SK-N-SH treated with all-trans-retinoic acid at 6 μM for 48 hours (cell line): ENCODE results near the gene MALRD1.

Experiments used
- GLIS3 ChIP-seq: fragments of 250-450 bp; sonication (Bioruptor Pico); IDR thresholded peaks from 2 replicates; pipeline ENCODE4 v1.5.0; 2020; ENCODE audit warnings: mild to moderate bottlenecking, moderate library complexity
- ZFP30 ChIP-seq: fragments of 450-650 bp; formaldehyde crosslinking; IDR thresholded peaks from 2 replicates; pipeline ENCODE4 v1.5.0; 2022; ENCODE audit warnings: mild to moderate bottlenecking, moderate library complexity
- ZNF565 ChIP-seq: fragments of 450-650 bp; formaldehyde crosslinking; conservative IDR thresholded peaks from 2 replicates; pipeline ENCODE4 v1.5.0; 2020; ENCODE audit warnings: low read depth, mild to moderate bottlenecking, moderate library complexity
- TF ChIP-seq, protein P1 (sequence below): fragments of 250-450 bp; sonication (Bioruptor Pico); IDR thresholded peaks from 2 replicates; pipeline ENCODE4 v1.5.1; 2020; ENCODE audit warnings: low read depth, mild to moderate bottlenecking, moderate library complexity
- TF ChIP-seq, protein P2 (sequence below): fragments of 250-450 bp; sonication (Bioruptor Pico); IDR thresholded peaks from 2 replicates; pipeline ENCODE4 v1.5.0; 2020; ENCODE audit warnings: mild to moderate bottlenecking, moderate library complexity
- TF ChIP-seq, protein P3 (sequence below): fragments of 250-450 bp; sonication (Bioruptor Pico); IDR thresholded peaks from 2 replicates; pipeline ENCODE4 v1.8.0; 2021; ENCODE audit warnings: low read depth, mild to moderate bottlenecking, moderate library complexity, borderline replicate concordance
- TF ChIP-seq, protein P4 (sequence below): fragments of 250-450 bp; sonication (Bioruptor Pico); IDR thresholded peaks from 2 replicates; pipeline ENCODE4 v1.8.0; 2020; ENCODE audit warnings: mild to moderate bottlenecking, moderate library complexity, borderline replicate concordance

DNA sequence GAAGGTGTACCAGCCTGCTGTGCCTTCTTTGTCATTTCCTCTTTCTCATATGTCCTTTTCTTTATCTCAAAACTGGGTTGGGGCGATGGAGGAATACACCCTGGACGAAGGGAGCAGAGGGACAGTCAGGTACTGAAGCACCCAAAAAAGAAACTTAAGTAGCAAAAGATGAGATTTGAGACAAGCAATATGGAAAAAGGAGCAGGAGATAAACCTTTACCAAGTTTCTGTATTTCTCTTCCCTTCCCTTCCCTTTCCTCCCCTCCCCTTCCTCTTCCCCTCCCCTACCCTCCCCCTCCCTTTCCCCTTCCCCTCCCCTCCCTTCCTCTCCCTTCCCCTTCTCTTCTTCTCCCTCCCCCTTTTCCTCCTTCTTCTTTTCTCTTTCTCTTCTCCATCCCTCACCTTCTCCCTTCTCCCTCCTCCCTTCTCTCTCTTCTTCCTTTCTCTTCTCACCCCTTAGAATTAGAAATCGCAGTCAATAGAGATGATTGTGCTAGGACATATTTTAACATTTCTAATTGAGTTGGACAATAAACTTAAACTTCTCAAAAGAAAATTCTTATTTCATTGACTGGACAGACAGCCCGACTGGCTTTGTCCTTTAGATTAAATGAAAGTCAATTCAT, 652.9 kb downstream of the MALRD1 start:
- TF ChIP-seq ZFP30 (CRISPR knock-in tag) (no peak), ZNF565 (CRISPR knock-in tag) (no peak), GLIS3 (CRISPR knock-in tag) (no peak)
- TF ChIP-seq, protein P1, sequence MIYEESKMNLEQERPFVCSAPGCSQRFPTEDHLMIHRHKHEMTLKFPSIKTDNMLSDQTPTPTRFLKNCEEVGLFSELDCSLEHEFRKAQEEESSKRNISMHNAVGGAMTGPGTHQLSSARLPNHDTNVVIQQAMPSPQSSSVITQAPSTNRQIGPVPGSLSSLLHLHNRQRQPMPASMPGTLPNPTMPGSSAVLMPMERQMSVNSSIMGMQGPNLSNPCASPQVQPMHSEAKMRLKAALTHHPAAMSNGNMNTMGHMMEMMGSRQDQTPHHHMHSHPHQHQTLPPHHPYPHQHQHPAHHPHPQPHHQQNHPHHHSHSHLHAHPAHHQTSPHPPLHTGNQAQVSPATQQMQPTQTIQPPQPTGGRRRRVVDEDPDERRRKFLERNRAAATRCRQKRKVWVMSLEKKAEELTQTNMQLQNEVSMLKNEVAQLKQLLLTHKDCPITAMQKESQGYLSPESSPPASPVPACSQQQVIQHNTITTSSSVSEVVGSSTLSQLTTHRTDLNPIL (CRISPR knock-in tag) = no peak
- TF ChIP-seq, protein P2, sequence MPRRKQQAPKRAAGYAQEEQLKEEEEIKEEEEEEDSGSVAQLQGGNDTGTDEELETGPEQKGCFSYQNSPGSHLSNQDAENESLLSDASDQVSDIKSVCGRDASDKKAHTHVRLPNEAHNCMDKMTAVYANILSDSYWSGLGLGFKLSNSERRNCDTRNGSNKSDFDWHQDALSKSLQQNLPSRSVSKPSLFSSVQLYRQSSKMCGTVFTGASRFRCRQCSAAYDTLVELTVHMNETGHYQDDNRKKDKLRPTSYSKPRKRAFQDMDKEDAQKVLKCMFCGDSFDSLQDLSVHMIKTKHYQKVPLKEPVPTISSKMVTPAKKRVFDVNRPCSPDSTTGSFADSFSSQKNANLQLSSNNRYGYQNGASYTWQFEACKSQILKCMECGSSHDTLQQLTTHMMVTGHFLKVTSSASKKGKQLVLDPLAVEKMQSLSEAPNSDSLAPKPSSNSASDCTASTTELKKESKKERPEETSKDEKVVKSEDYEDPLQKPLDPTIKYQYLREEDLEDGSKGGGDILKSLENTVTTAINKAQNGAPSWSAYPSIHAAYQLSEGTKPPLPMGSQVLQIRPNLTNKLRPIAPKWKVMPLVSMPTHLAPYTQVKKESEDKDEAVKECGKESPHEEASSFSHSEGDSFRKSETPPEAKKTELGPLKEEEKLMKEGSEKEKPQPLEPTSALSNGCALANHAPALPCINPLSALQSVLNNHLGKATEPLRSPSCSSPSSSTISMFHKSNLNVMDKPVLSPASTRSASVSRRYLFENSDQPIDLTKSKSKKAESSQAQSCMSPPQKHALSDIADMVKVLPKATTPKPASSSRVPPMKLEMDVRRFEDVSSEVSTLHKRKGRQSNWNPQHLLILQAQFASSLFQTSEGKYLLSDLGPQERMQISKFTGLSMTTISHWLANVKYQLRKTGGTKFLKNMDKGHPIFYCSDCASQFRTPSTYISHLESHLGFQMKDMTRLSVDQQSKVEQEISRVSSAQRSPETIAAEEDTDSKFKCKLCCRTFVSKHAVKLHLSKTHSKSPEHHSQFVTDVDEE (CRISPR knock-in tag) = no peak
- TF ChIP-seq, protein P3, sequence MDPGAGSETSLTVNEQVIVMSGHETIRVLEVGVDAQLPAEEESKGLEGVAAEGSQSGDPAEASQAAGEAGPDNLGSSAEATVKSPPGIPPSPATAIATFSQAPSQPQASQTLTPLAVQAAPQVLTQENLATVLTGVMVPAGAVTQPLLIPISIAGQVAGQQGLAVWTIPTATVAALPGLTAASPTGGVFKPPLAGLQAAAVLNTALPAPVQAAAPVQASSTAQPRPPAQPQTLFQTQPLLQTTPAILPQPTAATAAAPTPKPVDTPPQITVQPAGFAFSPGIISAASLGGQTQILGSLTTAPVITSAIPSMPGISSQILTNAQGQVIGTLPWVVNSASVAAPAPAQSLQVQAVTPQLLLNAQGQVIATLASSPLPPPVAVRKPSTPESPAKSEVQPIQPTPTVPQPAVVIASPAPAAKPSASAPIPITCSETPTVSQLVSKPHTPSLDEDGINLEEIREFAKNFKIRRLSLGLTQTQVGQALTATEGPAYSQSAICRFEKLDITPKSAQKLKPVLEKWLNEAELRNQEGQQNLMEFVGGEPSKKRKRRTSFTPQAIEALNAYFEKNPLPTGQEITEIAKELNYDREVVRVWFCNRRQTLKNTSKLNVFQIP (CRISPR knock-in tag) = no peak
- TF ChIP-seq, protein P4, sequence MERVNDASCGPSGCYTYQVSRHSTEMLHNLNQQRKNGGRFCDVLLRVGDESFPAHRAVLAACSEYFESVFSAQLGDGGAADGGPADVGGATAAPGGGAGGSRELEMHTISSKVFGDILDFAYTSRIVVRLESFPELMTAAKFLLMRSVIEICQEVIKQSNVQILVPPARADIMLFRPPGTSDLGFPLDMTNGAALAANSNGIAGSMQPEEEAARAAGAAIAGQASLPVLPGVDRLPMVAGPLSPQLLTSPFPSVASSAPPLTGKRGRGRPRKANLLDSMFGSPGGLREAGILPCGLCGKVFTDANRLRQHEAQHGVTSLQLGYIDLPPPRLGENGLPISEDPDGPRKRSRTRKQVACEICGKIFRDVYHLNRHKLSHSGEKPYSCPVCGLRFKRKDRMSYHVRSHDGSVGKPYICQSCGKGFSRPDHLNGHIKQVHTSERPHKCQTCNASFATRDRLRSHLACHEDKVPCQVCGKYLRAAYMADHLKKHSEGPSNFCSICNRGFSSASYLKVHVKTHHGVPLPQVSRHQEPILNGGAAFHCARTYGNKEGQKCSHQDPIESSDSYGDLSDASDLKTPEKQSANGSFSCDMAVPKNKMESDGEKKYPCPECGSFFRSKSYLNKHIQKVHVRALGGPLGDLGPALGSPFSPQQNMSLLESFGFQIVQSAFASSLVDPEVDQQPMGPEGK (CRISPR knock-in tag) = no peak
